GM21390 (cell line): ENCODE data around the gene C1QTNF9B.
"Not testable (repeated sequence)": the region's sequence is repeated elsewhere in the genome, so short reads cannot be mapped to it uniquely, and the experiment has no call there.

Source experiments
- ATAC-seq: cut with Tn5 transposase; IDR thresholded peaks from one replicate; pipeline ENCODE4 v1.9.1; 2021; ENCODE audit not compliant: unreplicated experiment

Gene C1QTNF9B

GRCh38 chr13:23897452-23897919 is at the start of gene C1QTNF9B:
TSS of gene C1QTNF9B (minus strand) at chr13:23897502.
- ATAC-seq = not testable (repeated sequence)

GRCh38 chr13:23946900-23947299 is 49.6 kb upstream of the C1QTNF9B start:
- ATAC-seq = no peak

GRCh38 chr13:23946067-23946466 is 48.8 kb upstream of the C1QTNF9B start:
- no peak for ATAC-seq

- ATAC-seq = no peak
These were observed 48.3 kb upstream of the C1QTNF9B start for GRCh38 chr13:23945612-23946011.

GRCh38 chr13:23941211-23941610 is 43.9 kb upstream of the C1QTNF9B start:
- ATAC-seq = no peak

- ATAC-seq = not testable (repeated sequence)
These were observed 42.4 kb upstream of the C1QTNF9B start for GRCh38 chr13:23939666-23940065.

- ATAC-seq = no peak
These were observed 37.2 kb upstream of the C1QTNF9B start for GRCh38 chr13:23934520-23934919.

GRCh38 chr13:23928985-23929384 is 31.7 kb upstream of the C1QTNF9B start:
- no peak for ATAC-seq

- ATAC-seq = no peak
These were observed 25.7 kb upstream of the C1QTNF9B start for GRCh38 chr13:23923031-23923430.

- no peak for ATAC-seq
These were observed 25.0 kb upstream of the C1QTNF9B start for GRCh38 chr13:23922005-23922932.

- ATAC-seq = no peak
These were observed 24.2 kb upstream of the C1QTNF9B start for GRCh38 chr13:23921451-23921888.

GRCh38 chr13:23919006-23919405 is 21.7 kb upstream of the C1QTNF9B start:
- ATAC-seq = no peak

- no peak for ATAC-seq
These were observed 20.9 kb upstream of the C1QTNF9B start for GRCh38 chr13:23918208-23918607.

- no peak for ATAC-seq
These were observed 18.0 kb upstream of the C1QTNF9B start for GRCh38 chr13:23915308-23915707.

GRCh38 chr13:23912469-23912868 is 15.2 kb upstream of the C1QTNF9B start:
- ATAC-seq = no peak

- ATAC-seq = no peak
These were observed 12.3 kb upstream of the C1QTNF9B start for GRCh38 chr13:23909606-23910005.

GRCh38 chr13:23905766-23906165 is 8.5 kb upstream of the C1QTNF9B start:
- no peak for ATAC-seq

- no peak for ATAC-seq
These were observed 6.6 kb upstream of the C1QTNF9B start for GRCh38 chr13:23903906-23904280.

- no peak for ATAC-seq
These were observed 5.9 kb upstream of the C1QTNF9B start for GRCh38 chr13:23902975-23903905.

GRCh38 chr13:23901365-23901764 is 4.1 kb upstream of the C1QTNF9B start:
- no peak for ATAC-seq

- no peak for ATAC-seq
These were observed 2.3 kb upstream of the C1QTNF9B start for GRCh38 chr13:23899555-23899954.
